ENCODE results near the gene TTL. TPM values are rescaled to one million over a fixed set of nuclear protein-coding genes. Genes with fewer than 3 reads are reported as not detected.

Gene TTL
- total and polyA plus RNA-seq, 2 experiments from 2014 or later: 11.1 to 69.7 TPM

DNA sequence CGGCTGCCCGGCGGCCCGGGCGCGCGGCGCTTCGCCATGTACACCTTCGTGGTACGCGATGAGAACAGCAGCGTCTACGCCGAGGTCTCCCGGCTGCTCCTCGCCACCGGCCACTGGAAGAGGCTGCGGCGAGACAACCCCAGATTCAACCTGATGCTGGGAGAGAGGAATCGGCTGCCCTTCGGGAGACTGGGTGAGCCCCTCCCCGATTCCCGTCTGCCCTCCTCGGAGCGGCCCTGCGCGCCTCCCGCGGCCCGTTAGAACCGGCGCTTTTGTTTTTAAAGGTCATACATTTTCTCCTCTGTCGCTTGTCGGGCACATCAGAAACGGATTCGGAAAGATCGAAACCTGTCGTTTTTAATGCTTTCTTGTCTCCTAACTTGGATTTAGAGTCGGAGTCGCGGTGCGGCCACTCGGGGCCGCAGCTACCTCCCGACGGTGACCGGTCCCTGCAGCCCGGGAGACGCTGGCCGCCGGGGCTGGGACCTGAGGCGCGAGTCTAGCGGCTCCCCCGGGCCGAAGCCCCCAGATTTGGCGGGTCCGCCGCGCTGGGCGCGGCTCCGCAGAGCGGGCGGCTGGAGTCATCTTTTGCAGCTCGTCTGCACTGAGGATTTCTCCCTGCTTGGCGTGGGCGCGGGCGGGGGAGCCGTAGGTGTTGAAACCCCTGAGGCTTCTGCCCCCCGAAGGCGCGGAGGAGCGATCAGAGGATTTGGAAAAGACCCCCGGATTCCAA, 519 bp downstream of the TTL start:
- Histone ChIP-seq H3K27ac (peak overlapping the region; percentile 94), H3K4me2 (ENCODE audit: unreplicated experiment) (peak overlapping the region; percentile 93), H3K9me3 (ENCODE audit: low read depth) (no peaks in the 10 kb centered on the region), H4K20me1 (ENCODE audit: insufficient read depth) (no peaks in the 10 kb centered on the region), H3F3A (ENCODE audit: insufficient read depth) (peaks cover 19% of the 10 kb centered on the region), H3K9me2 (ENCODE audit: insufficient read depth) (no peaks in the 10 kb centered on the region), H2AFZ (peak overlapping the region; percentile 86), H3K79me2 (ENCODE audit: insufficient read depth) (peaks cover 50% of the 10 kb centered on the region), H3K9ac (peak overlapping the region; percentile 90), H3K27me3 (replicated peaks; ENCODE audit: insufficient read depth) (no peaks in the 10 kb centered on the region), H3K4me1 (ENCODE audit: insufficient read depth) (peaks cover 14% of the 10 kb centered on the region), H3K36me3 (ENCODE audit: low read depth) (no peaks in the 10 kb centered on the region), H3K4me3 (peak overlapping the region; percentile 92)
- WGBS, 2 experiments (ENCODE audit: low coverage in 1 of 2, low lambda C conversion rate in 2 of 2, missing lambda C conversion rate in 2 of 2): 1% methylated on average over 70 to 75 of the region's 77 CpGs
- peak; percentile 69 for DNase-seq
- TF ChIP-seq EZH2 (IDR thresholded peaks at IDR 0.05; ENCODE audit: insufficient read depth, poor library complexity, severe bottlenecking): no peak
- TF ChIP-seq EZH2phosphoT487 (IDR thresholded peaks at IDR 0.05; ENCODE audit: insufficient read depth, low read depth): no peak
- in situ Hi-C loops (cut with MboI): no loop called here

DNA sequence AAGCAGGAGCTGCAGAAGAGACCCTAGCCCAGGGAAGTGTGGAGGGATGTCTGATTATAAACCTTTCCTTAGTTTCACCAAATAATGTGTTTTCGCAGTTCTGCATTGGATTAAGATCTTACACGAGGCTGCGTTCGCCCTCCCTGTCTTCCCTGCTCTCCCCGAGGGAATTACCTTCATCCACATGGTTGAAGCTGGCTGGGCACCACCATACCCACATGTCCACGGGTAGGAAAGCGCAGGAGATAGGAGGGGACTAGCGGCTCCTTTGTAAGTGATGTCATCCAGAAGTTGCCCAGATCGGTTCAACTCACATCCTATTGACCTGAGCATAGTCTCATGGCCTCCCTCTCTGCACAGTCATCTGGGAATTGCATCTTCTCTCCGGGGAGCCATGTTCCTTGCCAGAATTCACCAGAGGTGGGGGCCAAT, 1.1 kb downstream of the TTL start:
- H3K9me2 ChIP-seq (ENCODE audit: insufficient read depth): no peaks in the 10 kb centered on the region
- H3F3A ChIP-seq (ENCODE audit: insufficient read depth): peaks cover 19% of the 10 kb centered on the region
- H3K4me1 ChIP-seq (ENCODE audit: insufficient read depth): peaks cover 14% of the 10 kb centered on the region
- H4K20me1 ChIP-seq (ENCODE audit: insufficient read depth): no peaks in the 10 kb centered on the region
- DNase-seq: peak; percentile 79
- TF ChIP-seq EZH2 (IDR thresholded peaks at IDR 0.05; ENCODE audit: insufficient read depth, poor library complexity, severe bottlenecking): no peak
- TF ChIP-seq EZH2phosphoT487 (IDR thresholded peaks at IDR 0.05; ENCODE audit: insufficient read depth, low read depth): no peak
- H3K36me3 ChIP-seq (ENCODE audit: low read depth): no peaks in the 10 kb centered on the region
- peaks cover 55% of the 10 kb centered on the region for H3K79me2 ChIP-seq (ENCODE audit: insufficient read depth)
- H3K4me3 ChIP-seq: peak overlapping the region; percentile 92
- peak overlapping the region; percentile 94 for H3K27ac ChIP-seq
- no peaks in the 10 kb centered on the region for H3K27me3 ChIP-seq (replicated peaks; ENCODE audit: insufficient read depth)
- peak overlapping the region; percentile 86 for H2AFZ ChIP-seq
- in situ Hi-C loops (cut with MboI): no loop called here
- peak overlapping the region; percentile 93 for H3K4me2 ChIP-seq (ENCODE audit: unreplicated experiment)
- WGBS, 2 experiments (ENCODE audit: low coverage in 1 of 2, low lambda C conversion rate in 2 of 2, missing lambda C conversion rate in 2 of 2): 4 to 6% methylated on average over 10 of the region's 10 CpGs
- H3K9me3 ChIP-seq (ENCODE audit: low read depth): no peaks in the 10 kb centered on the region
- H3K9ac ChIP-seq: peak overlapping the region; percentile 90

DNA sequence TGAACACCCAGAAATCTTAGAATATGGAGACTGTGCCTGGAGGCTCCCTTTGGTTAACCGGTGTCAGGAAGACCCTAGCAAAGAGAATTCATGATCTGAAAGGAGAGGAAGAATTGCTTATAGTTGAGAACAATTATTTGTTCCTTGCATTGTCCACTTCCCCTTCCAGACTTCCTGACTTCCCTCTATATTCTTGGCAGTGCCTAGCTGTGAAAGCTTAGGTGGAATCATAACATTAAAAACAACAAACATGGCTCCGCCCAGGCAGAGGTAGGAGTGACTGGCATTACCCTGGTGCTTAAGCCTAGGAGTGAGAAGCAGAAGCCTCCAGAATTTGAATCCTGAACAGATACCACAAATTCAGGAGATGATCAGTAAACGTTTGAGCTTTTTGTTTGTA, 1.9 kb downstream of the TTL start:
- in situ Hi-C loops (cut with MboI): no loop called here
- TF ChIP-seq EZH2phosphoT487 (IDR thresholded peaks at IDR 0.05; ENCODE audit: insufficient read depth, low read depth) (no peak), EZH2 (IDR thresholded peaks at IDR 0.05; ENCODE audit: insufficient read depth, poor library complexity, severe bottlenecking) (no peak)
- no peaks in the 10 kb centered on the region for H3K9me3 ChIP-seq (ENCODE audit: low read depth)
- no peaks in the 10 kb centered on the region for H3K9me2 ChIP-seq (ENCODE audit: insufficient read depth)
- H3K9ac ChIP-seq: peak overlapping the region; percentile 90; the same call in 1 of the 2 replicates
- H3K79me2 ChIP-seq (ENCODE audit: insufficient read depth): peaks cover 63% of the 10 kb centered on the region
- 78 to 82% methylated on average over 3 of the region's 3 CpGs for WGBS, 2 experiments (ENCODE audit: low coverage in 1 of 2, low lambda C conversion rate in 2 of 2, missing lambda C conversion rate in 2 of 2)
- H3F3A ChIP-seq (ENCODE audit: insufficient read depth): peaks cover 19% of the 10 kb centered on the region
- H3K4me2 ChIP-seq (ENCODE audit: unreplicated experiment): peak overlapping the region; percentile 93
- DNase-seq: no peak
- H3K36me3 ChIP-seq (ENCODE audit: low read depth): no peaks in the 10 kb centered on the region
- H3K27me3 ChIP-seq (replicated peaks; ENCODE audit: insufficient read depth): no peaks in the 10 kb centered on the region
- peaks cover 14% of the 10 kb centered on the region for H3K4me1 ChIP-seq (ENCODE audit: insufficient read depth)
- peak overlapping the region; percentile 94 for H3K27ac ChIP-seq
- no peaks in the 10 kb centered on the region for H4K20me1 ChIP-seq (ENCODE audit: insufficient read depth)
- H3K4me3 ChIP-seq: peak overlapping the region; percentile 92
- H2AFZ ChIP-seq: peak overlapping the region; percentile 86

DNA sequence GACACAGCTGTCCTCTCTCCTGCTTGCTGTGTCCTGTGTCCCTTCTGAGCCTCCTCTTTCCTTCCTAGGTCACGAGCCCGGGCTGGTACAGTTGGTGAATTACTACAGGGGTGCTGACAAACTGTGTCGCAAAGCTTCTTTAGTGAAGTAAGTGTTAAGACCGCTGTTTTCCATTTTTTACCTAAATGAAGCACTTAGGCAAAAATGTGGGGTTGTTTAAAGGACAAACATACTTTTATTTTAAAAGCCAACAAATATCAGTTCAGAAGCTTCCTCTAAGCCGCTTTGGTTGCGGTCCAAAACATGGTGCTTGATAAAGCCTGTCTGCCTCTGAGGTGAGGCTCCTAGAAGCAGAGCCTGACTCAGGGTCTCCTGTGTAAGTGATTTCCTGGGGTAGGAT, 3.9 kb downstream of the TTL start:
- H3K4me2 ChIP-seq (ENCODE audit: unreplicated experiment): no peak overlapping the region
- no peak for TF ChIP-seq EZH2phosphoT487 (IDR thresholded peaks at IDR 0.05; ENCODE audit: insufficient read depth, low read depth)
- TF ChIP-seq EZH2 (IDR thresholded peaks at IDR 0.05; ENCODE audit: insufficient read depth, poor library complexity, severe bottlenecking): no peak
- H3K4me3 ChIP-seq: no peak overlapping the region
- no peaks in the 10 kb centered on the region for H3K9me2 ChIP-seq (ENCODE audit: insufficient read depth)
- peaks cover 24% of the 10 kb centered on the region for H3F3A ChIP-seq (ENCODE audit: insufficient read depth)
- no peaks in the 10 kb centered on the region for H3K9me3 ChIP-seq (ENCODE audit: low read depth)
- WGBS, 2 experiments (ENCODE audit: low coverage in 1 of 2, low lambda C conversion rate in 2 of 2, missing lambda C conversion rate in 2 of 2): 96 to 99% methylated on average over 6 of the region's 6 CpGs
- no peaks in the 10 kb centered on the region for H3K36me3 ChIP-seq (ENCODE audit: low read depth)
- no peaks in the 10 kb centered on the region for H3K27me3 ChIP-seq (replicated peaks; ENCODE audit: insufficient read depth)
- peaks cover 14% of the 10 kb centered on the region for H3K4me1 ChIP-seq (ENCODE audit: insufficient read depth)
- peaks cover 82% of the 10 kb centered on the region for H3K79me2 ChIP-seq (ENCODE audit: insufficient read depth)
- in situ Hi-C loops (cut with MboI): no loop called here
- no peak overlapping the region for H3K9ac ChIP-seq
- DNase-seq: no peak
- no peak overlapping the region for H3K27ac ChIP-seq
- H4K20me1 ChIP-seq (ENCODE audit: insufficient read depth): 0 out of 2 replicates have a peak, but pooled peaks cover 4% of the 10 kb centered on the region
- H2AFZ ChIP-seq: no peak overlapping the region
